Adipose tissue (tissue), 3 donors: ENCODE measurements around the gene NEURL1B. TPM values are rescaled to one million over a fixed set of nuclear protein-coding genes. Genes with fewer than 3 reads are reported as not detected.

ENCODE experiments used
- H3K27ac ChIP-seq: one replicate; pipeline ENCODE4 v1.5.1; 2013; ENCODE audit warnings: low read depth, low read length
- WGBS, 3 donors: extraction: QIAGEN DNeasy Blood & Tissue Kit; methylation state at CpG; one replicate each; pipeline ENCODE4 v1.1.7; 2013; 5-methylcytosine and 5-hydroxymethylcytosine counted together
- polyA plus RNA-seq, 3 donors: library from polyadenylated mRNA; stranded (reverse); fragments of 200-250 nt; gene quantifications; one replicate each; pipeline ENCODE4 v1.2.3, GENCODE V29; 2013
- donor health status: healthy with polysubstance abuse.
- donor health status: Bipolar disorder and iron deficiency.
- donor health status: healthy.

The NEURL1B gene
- polyA plus RNA-seq, 3 donors, result 3.7 to 17.5 (median 12.8) TPM

- H3K27ac ChIP-seq, result no peak overlapping the region
- 70 to 81% (median 76%) methylated on average over 4 of the region's 4 CpGs for WGBS, 3 donors
Observed at GRCh38 chr5:172606156-172606785, 34.8 kb upstream of the NEURL1B start.

- H3K27ac ChIP-seq, result no peak overlapping the region
- 49 to 73% (median 62%) methylated on average over 6 of the region's 6 CpGs for WGBS, 3 donors
Observed at GRCh38 chr5:172607213-172607793, 33.8 kb upstream of the NEURL1B start.

- 92 to 98% (median 98%) methylated on average over 3 of the region's 3 CpGs for WGBS, 3 donors
Observed at GRCh38 chr5:172608773-172609172, 32.3 kb upstream of the NEURL1B start.

GRCh38 chr5:172610643-172611042 lies 30.4 kb upstream of the NEURL1B start:
- WGBS, 3 donors, result 79 to 87% (median 80%) methylated on average over 6 of the region's 6 CpGs
- no peak overlapping the region for H3K27ac ChIP-seq

More at GRCh38 chr5:172608773-172609172, 32.3 kb upstream of the NEURL1B start:
- H3K27ac ChIP-seq, result no peak overlapping the region

GRCh38 chr5:172611913-172612312 lies 29.1 kb upstream of the NEURL1B start:
- H3K27ac ChIP-seq, result no peak overlapping the region

GRCh38 chr5:172612771-172613170 lies 28.3 kb upstream of the NEURL1B start:
- 87 to 98% (median 90%) methylated on average over 4 of the region's 4 CpGs for WGBS, 3 donors
- no peak overlapping the region for H3K27ac ChIP-seq

More at GRCh38 chr5:172611913-172612312, 29.1 kb upstream of the NEURL1B start:
- 84 to 90% (median 90%) methylated on average over 8 of the region's 8 CpGs for WGBS, 3 donors

GRCh38 chr5:172616136-172616535 lies 24.9 kb upstream of the NEURL1B start:
- H3K27ac ChIP-seq, result no peak overlapping the region
- 72 to 80% (median 75%) methylated on average over 5 of the region's 5 CpGs for WGBS, 3 donors

- no peak overlapping the region for H3K27ac ChIP-seq
- WGBS, 3 donors, result 56 to 88% (median 60%) methylated on average over 16 of the region's 16 CpGs
Observed at GRCh38 chr5:172616730-172617129, 24.3 kb upstream of the NEURL1B start.

- WGBS, 3 donors, result 90 to 94% (median 94%) methylated on average over 26 of the region's 26 CpGs
Observed at GRCh38 chr5:172617817-172618216, 23.2 kb upstream of the NEURL1B start.

GRCh38 chr5:172618574-172619365 lies 22.3 kb upstream of the NEURL1B start:
- H3K27ac ChIP-seq, result no peak overlapping the region
- WGBS, 3 donors, result 89 to 96% (median 95%) methylated on average over 12 of the region's 12 CpGs

More at GRCh38 chr5:172617817-172618216, 23.2 kb upstream of the NEURL1B start:
- no peak overlapping the region for H3K27ac ChIP-seq

- 63 to 81% (median 73%) methylated on average over 6 of the region's 6 CpGs for WGBS, 3 donors
Observed at GRCh38 chr5:172620506-172620905, 20.6 kb upstream of the NEURL1B start.

GRCh38 chr5:172622091-172623046 lies 18.7 kb upstream of the NEURL1B start:
- 82 to 90% (median 84%) methylated on average over 22 of the region's 22 CpGs for WGBS, 3 donors
- no peak overlapping the region for H3K27ac ChIP-seq

More at GRCh38 chr5:172620506-172620905, 20.6 kb upstream of the NEURL1B start:
- H3K27ac ChIP-seq, result no peak overlapping the region

- 88 to 94% (median 91%) methylated on average over 9 of the region's 9 CpGs for WGBS, 3 donors
- no peak overlapping the region for H3K27ac ChIP-seq
Observed at GRCh38 chr5:172623313-172623980, 17.6 kb upstream of the NEURL1B start.

- WGBS, 3 donors, result 73 to 89% (median 86%) methylated on average over 17 of the region's 17 CpGs
- no peak overlapping the region for H3K27ac ChIP-seq
Observed at GRCh38 chr5:172624083-172624995, 16.7 kb upstream of the NEURL1B start.

GRCh38 chr5:172624996-172625964 lies 15.8 kb upstream of the NEURL1B start:
- 72 to 80% (median 78%) methylated on average over 10 of the region's 10 CpGs for WGBS, 3 donors

More at GRCh38 chr5:172624996-172625964, 15.8 kb upstream of the NEURL1B start:
- no peak overlapping the region for H3K27ac ChIP-seq
